CD14-positive monocyte (primary cell): Measurements from ENCODE around the gene IL13. TPM values are rescaled to one million over a fixed set of nuclear protein-coding genes. Genes with fewer than 3 reads are reported as not detected.

ENCODE experiments used
- DNase-seq, 3 donors: peaks; one replicate each; pipeline ENCODE4 v3.0.0-alpha.2; 2011 to 2022
- H2AFZ ChIP-seq: 2 replicates; pipeline ENCODE4 v1.6.0; 2012; ENCODE audit warnings: mild to moderate bottlenecking, low read depth, low read length, inconsistent platforms; ENCODE audit not compliant: insufficient read depth, poor library complexity, severe bottlenecking
- H3K27ac ChIP-seq, 2 donors: 1 replicate in 1 of 2; 2 replicates in 1 of 2; pipeline ENCODE4 v1.5.1; 2012 to 2013; ENCODE audit warnings: low read length in 2 of 2, control low read depth in 1 of 2, inconsistent platforms in 1 of 2, low read depth in 1 of 2, mild to moderate bottlenecking in 1 of 2
- H3K27me3 ChIP-seq, 2 donors: one replicate each; pipeline versions ENCODE4 v1.6.0 to v1.6.1; 2011 to 2013; ENCODE audit warnings: low read length in 2 of 2; ENCODE audit not compliant: control insufficient read depth in 2 of 2, insufficient read depth in 2 of 2
- H3K36me3 ChIP-seq, 2 donors: replicated peaks in 1 of 2; 1 replicate in 1 of 2; 2 replicates in 1 of 2; pipeline versions ENCODE4 v1.5.1 to v1.6.1; 2012 to 2013; ENCODE audit warnings: low read length in 2 of 2, control low read depth in 1 of 2, inconsistent platforms in 1 of 2, mild to moderate bottlenecking in 1 of 2; ENCODE audit not compliant: insufficient read depth in 2 of 2, control insufficient read depth in 1 of 2
- H3K4me1 ChIP-seq, 2 donors: 1 replicate in 1 of 2; 2 replicates in 1 of 2; pipeline versions ENCODE4 v1.5.1 to v1.6.1; 2012 to 2013; ENCODE audit warnings: low read length in 2 of 2, control low read depth in 1 of 2, inconsistent platforms in 1 of 2, mild to moderate bottlenecking in 1 of 2, moderate library complexity in 1 of 2; ENCODE audit not compliant: insufficient read depth in 2 of 2, control insufficient read depth in 1 of 2
- H3K4me2 ChIP-seq: replicated peaks from 2 replicates; pipeline ENCODE3; 2012; ENCODE audit warnings: low read length, moderate library complexity, mild to moderate bottlenecking; ENCODE audit not compliant: poor library complexity, severe bottlenecking; ENCODE audit errors: extremely low read depth
- H3K4me3 ChIP-seq, 3 experiments: fragments of 200-600 bp in 1 of 3; sonication (generic) in 1 of 3; replicated peaks in 1 of 3; 1 replicate in 2 of 3; 2 replicates in 1 of 3; pipeline ENCODE4 v1.5.1; 2011 to 2013; ENCODE audit warnings: low read length in 3 of 3, mild to moderate bottlenecking in 3 of 3, control low read depth in 2 of 3, low read depth in 2 of 3, inconsistent platforms in 1 of 3, moderate library complexity in 1 of 3
- H3K79me2 ChIP-seq: 2 replicates; pipeline ENCODE4 v1.6.0; 2012; ENCODE audit warnings: mild to moderate bottlenecking, control low read depth, inconsistent platforms, low read length, moderate library complexity; ENCODE audit not compliant: insufficient read depth
- H3K9ac ChIP-seq: 2 replicates; pipeline ENCODE4 v1.6.0; 2017; ENCODE audit warnings: low read length, mild to moderate bottlenecking; ENCODE audit not compliant: insufficient read depth, poor library complexity, severe bottlenecking
- H3K9me3 ChIP-seq, 2 donors: replicated peaks in 1 of 2; 1 replicate in 1 of 2; 2 replicates in 1 of 2; pipeline versions ENCODE4 v1.5.1 to v1.6.1; 2012 to 2013; ENCODE audit warnings: low read length in 2 of 2, control low read depth in 1 of 2; ENCODE audit not compliant: control insufficient read depth in 1 of 2, insufficient read depth in 1 of 2
- H4K20me1 ChIP-seq: 2 replicates; pipeline ENCODE4 v1.6.0; 2012; ENCODE audit warnings: mild to moderate bottlenecking, low read length, control low read depth, moderate library complexity; ENCODE audit not compliant: insufficient read depth
- H3K27ac Mint-ChIP-seq, 7 donors: one replicate each; pipeline ENCODE4 v1.8.0; 2020; ENCODE audit warnings: mild to moderate bottlenecking in 7 of 7, mixed read lengths in 7 of 7, moderate library complexity in 6 of 7, inconsistent platforms in 2 of 7
- H3K27me3 Mint-ChIP-seq, 3 donors: one replicate each; pipeline ENCODE4 v1.8.0; 2021 to 2022; ENCODE audit warnings: low read depth in 3 of 3, mild to moderate bottlenecking in 3 of 3, mixed read lengths in 3 of 3, moderate library complexity in 3 of 3, inconsistent platforms in 1 of 3
- H3K36me3 Mint-ChIP-seq, 2 donors: one replicate each; pipeline ENCODE4 v1.8.0; 2020; ENCODE audit warnings: mixed read lengths in 2 of 2, inconsistent platforms in 1 of 2, mild to moderate bottlenecking in 1 of 2
- H3K4me1 Mint-ChIP-seq: one replicate; pipeline ENCODE4 v1.8.0; 2020; ENCODE audit warnings: mild to moderate bottlenecking, mixed read lengths
- H3K4me3 Mint-ChIP-seq, 2 donors: one replicate each; pipeline ENCODE4 v1.8.0; 2020; ENCODE audit warnings: mild to moderate bottlenecking in 2 of 2, mixed read lengths in 2 of 2, moderate library complexity in 1 of 2
- H3K9me3 Mint-ChIP-seq, 7 donors: one replicate each; pipeline ENCODE4 v1.8.0; 2020 to 2022; ENCODE audit warnings: mixed read lengths in 7 of 7, mild to moderate bottlenecking in 6 of 7, moderate library complexity in 6 of 7, inconsistent platforms in 2 of 7
- CTCF ChIP-seq: fragments of 200-600 bp; IDR thresholded peaks from one replicate; pipeline ENCODE4 v1.8.0; 2022; ENCODE audit warnings: antibody characterized with exemption, mild to moderate bottlenecking
- WGBS: methylation state at CpG from one replicate; pipeline ENCODE4 v1.1.5; 2013; ENCODE audit warnings: missing lambda C conversion rate; ENCODE audit not compliant: insufficient coverage; 5-methylcytosine and 5-hydroxymethylcytosine counted together
- intact Hi-C, 2 donors: fragments of 100-400 bp; cut with micrococcal nuclease; formaldehyde crosslinking; loops; one replicate each; pipeline versions ENCODE4 v1.15.0 to v1.15.1; 2023
- polyA plus RNA-seq, 3 donors: library from polyadenylated mRNA; depleted of rRNA in 1 of 3; unstranded in 2 of 3; stranded (reverse) in 1 of 3; fragments of 300-500 nt in 2 of 3; fragments of >200 nt in 1 of 3; fragmentation: Illumina TruSeq in 2 of 3; gene quantifications; 1 replicate in 2 of 3; 2 replicates in 1 of 3; pipeline ENCODE4 v1.2.3, GENCODE V29; 2012 to 2021

IL13 gene
- polyA plus RNA-seq, 3 donors = not detected

GRCh38 chr5:132622608-132623007, 35.4 kb upstream of the IL13 start:
- no peak overlapping the region for H3K27ac ChIP-seq
- H3K79me2 ChIP-seq = no peaks in the 10 kb centered on the region
- no peak overlapping the region for H2AFZ ChIP-seq
- no peak overlapping the region for H3K27ac Mint-ChIP-seq
- no peaks in the 10 kb centered on the region for H3K4me1 ChIP-seq
- H3K4me3 ChIP-seq = no peak overlapping the region
- H3K9me3 Mint-ChIP-seq = no peaks in the 10 kb centered on the region
- H4K20me1 ChIP-seq = no peaks in the 10 kb centered on the region
- H3K27me3 Mint-ChIP-seq = no peaks in the 10 kb centered on the region
- H3K27me3 ChIP-seq = no peaks in the 10 kb centered on the region
- H3K36me3 Mint-ChIP-seq = peaks cover 62 to 72% of the 10 kb centered on the region in 2 donors
- H3K9me3 ChIP-seq = no peaks in the 10 kb centered on the region
- no peak for DNase-seq
- no peaks in the 10 kb centered on the region for H3K4me1 Mint-ChIP-seq
- no peak overlapping the region for H3K4me3 Mint-ChIP-seq
- intact Hi-C loops = no loop called here
- no peak overlapping the region for H3K9ac ChIP-seq
- H3K4me2 ChIP-seq = no peak overlapping the region
- peaks cover 35 to 87% of the 10 kb centered on the region in 2 donors for H3K36me3 ChIP-seq
- no peak for TF ChIP-seq CTCF

- H3K4me2 ChIP-seq = no peak overlapping the region
- Mint-ChIP-seq H3K4me1 (no peaks in the 10 kb centered on the region), H3K4me3 (no peak overlapping the region), H3K36me3 (peaks cover 47 to 61% of the 10 kb centered on the region in 2 donors), H3K27me3 (no peaks in the 10 kb centered on the region), H3K9me3 (no peaks in the 10 kb centered on the region), H3K27ac (peak overlapping the region in 1 of 7 donors; percentile 5)
- no peak overlapping the region for H2AFZ ChIP-seq
- DNase-seq = no peak
- no peaks in the 10 kb centered on the region for H4K20me1 ChIP-seq
- H3K27ac ChIP-seq = no peak overlapping the region
- peaks cover 22 to 89% of the 10 kb centered on the region in 2 donors for H3K36me3 ChIP-seq
- no peaks in the 10 kb centered on the region for H3K4me1 ChIP-seq
- no peak for TF ChIP-seq CTCF
- WGBS = 93% methylated on average over 2 of the region's 2 CpGs
- H3K27me3 ChIP-seq = no peaks in the 10 kb centered on the region
- H3K79me2 ChIP-seq = no peaks in the 10 kb centered on the region
- H3K4me3 ChIP-seq = no peak overlapping the region
- intact Hi-C loops = no loop called here
- H3K9ac ChIP-seq = no peak overlapping the region
- no peaks in the 10 kb centered on the region for H3K9me3 ChIP-seq
Measured at GRCh38 chr5:132627470-132627869, 30.5 kb upstream of the IL13 start.
